Lung microvascular endothelial cell (primary cell): Measurements from ENCODE around the gene PAMR1. TPM values are rescaled to one million over a fixed set of nuclear protein-coding genes. Genes with fewer than 3 reads are reported as not detected.

Source experiments
- DNase-seq, 2 donors: peaks; one replicate each; pipeline versions ENCODE4 v3.0.0 to v3.0.0-alpha.2; 2010; ENCODE audit warnings: low read depth in 2 of 2
- total RNA-seq: library from RNA; depleted of rRNA; stranded (reverse); fragments of >200 nt; gene quantifications from 2 replicates; pipeline ENCODE4 v1.2.1, GENCODE V29; 2014

PAMR1 gene
- total RNA-seq, 1 donor from 2014 or later: not detected

DNA sequence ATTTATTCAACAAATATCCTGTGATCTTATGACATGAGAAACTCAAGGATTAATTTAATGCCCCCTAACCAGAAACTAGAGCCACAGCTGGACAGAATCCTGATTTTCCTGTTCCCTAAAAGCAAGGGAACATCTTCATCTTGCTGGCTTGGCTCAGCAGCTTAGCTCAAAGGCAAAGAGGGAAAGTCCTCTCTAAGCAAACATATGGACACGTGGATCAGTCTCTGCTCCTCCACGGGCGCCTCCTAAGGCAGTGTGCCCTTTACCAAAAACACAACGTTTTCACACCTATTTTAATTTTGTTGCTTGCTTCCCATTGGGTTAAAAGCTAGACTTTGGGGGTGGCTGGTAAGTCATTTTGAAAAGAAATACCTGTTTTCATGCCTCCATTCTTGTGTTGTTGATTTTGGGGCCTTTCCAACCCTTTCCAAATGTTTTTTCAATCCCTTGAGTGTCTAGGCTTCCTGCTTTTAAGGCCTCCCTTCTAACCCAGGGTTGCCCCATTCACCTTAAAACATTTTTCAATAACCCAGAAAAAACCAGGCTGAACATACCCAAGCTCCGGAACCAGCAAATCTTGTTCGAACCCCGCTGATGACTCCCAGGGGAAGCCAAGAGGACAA is 121.5 kb downstream of the PAMR1 start:
- no peak for DNase-seq

- no peak for DNase-seq
Observed at GRCh38 chr11:35402751-35403660, 122.4 kb downstream of the PAMR1 start.

DNA sequence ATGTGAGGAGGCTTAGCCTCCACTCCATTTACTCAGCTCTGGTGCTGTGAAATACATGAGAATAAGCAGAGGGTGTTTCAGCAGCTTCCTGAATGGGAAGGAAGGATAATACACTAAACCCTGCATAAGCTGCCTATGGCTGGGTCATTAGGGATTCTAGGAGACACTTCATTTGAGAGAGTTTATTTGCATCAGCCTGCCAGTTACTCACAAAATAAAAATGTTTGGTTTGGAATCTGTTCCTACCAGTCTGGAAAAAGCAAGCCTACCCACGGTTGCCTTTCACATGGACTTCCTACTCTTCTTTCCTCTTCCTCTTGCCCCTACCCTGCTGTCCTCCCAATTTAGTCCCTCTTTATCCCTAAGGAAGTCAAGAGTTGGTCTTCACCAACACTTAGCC is 126.5 kb downstream of the PAMR1 start:
- no peak for DNase-seq

- DNase-seq: no peak
Observed at GRCh38 chr11:35394941-35395340, 130.5 kb downstream of the PAMR1 start.

GRCh38 chr11:35393098-35393497 is 132.3 kb downstream of the PAMR1 start:
- no peak for DNase-seq

- DNase-seq: peak; percentile 68 to 75
Observed at GRCh38 chr11:35391922-35392688, 133.3 kb downstream of the PAMR1 start.

GRCh38 chr11:35390737-35391682 is 134.4 kb downstream of the PAMR1 start:
- DNase-seq: peak; percentile 26

DNA sequence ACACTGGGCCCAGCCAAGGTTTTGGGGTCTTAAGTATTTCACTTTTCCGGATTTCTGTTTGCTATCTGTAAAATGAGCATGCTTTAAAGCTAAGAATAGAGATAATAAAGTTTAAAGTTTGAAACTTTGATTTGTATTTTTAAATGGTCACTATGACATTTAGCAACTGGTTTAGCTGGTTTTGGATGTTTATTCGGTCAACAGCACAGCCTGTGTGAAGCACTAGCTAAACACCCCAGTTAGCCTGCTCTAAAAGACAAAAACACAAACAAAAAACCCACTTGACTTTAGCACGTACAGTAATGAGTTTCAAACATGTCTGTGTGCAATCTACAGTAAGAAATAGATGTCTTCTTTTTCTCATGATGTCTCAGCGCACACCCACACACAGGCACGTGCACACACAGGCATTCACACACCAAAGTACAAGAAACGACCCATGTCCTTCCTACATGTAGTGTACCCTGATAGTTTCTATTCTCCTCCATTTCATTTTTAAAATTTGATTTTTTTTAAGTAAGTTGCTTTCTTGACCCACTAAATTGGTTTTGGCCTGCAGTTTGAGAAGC is 135.4 kb downstream of the PAMR1 start:
- no peak for DNase-seq

DNA sequence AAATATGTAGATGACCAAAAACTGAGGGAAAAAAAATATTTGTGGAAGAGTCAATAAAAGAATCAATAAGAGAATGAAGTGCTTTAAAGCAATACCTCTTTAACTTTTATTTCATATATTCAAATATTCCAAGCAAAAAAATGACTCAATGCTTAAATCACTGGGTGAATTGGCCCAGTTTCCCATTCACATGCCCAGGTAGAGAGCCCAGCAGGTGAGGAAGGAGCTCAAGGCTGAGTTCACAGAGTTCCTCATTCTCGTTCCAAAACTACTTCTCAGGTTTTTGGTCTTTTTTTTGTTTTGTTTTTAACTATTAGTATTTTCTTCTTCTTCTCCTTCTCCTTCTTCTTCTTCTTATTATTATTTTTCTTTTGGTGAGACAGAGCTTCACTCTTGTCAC is 136.3 kb downstream of the PAMR1 start:
- DNase-seq: no peak

DNA sequence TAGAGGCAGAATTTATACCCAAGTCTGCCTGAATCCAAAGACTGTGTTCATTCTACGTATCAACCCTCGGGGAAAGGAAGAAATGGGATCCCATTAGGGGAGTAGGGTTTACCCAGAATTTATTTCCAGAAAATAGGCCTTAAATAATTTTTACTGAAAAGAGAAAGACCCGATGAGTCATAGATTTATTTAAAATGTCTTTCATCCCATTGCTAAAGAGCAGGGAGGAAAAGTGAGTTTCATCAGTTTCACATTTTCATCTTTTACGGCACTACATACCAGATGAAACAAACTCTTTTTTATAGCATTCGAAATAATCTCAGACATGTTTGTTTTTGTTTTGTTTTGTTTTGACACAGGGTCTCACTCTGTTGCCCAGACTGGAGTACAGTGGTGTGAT is 137.4 kb downstream of the PAMR1 start:
- no peak for DNase-seq

GRCh38 chr11:35387111-35387982 is 138.1 kb downstream of the PAMR1 start:
- DNase-seq: peak in 1 of 2 donors; percentile 42

GRCh38 chr11:35383953-35384352 is 141.5 kb downstream of the PAMR1 start:
- no peak for DNase-seq

Other genes with a start within 250 kb of the PAMR1 start
- not detected in 2 replicates for gene SLC1A2, start 106.1 kb downstream of the PAMR1 start, total RNA-seq
- gene FJX1, start 92.8 kb upstream of the PAMR1 start, total RNA-seq: 17.4 and 29.0 TPM in 2 replicates
- gene TRIM44, start 137.2 kb upstream of the PAMR1 start, total RNA-seq: 10.2 and 16.5 TPM in 2 replicates